B cell (primary cell): ENCODE measurements around the gene HIP1.
"Not testable (repeated sequence)": the region's sequence is repeated elsewhere in the genome, so short reads cannot be mapped to it uniquely, and the experiment has no call there.

ENCODE experiments used
- CTCF ChIP-seq: fragments of 200-600 bp; IDR thresholded peaks from one replicate; pipeline ENCODE4 v1.8.0; 2022; ENCODE audit warnings: antibody characterized with exemption, mild to moderate bottlenecking
- EZH2 ChIP-seq: IDR thresholded peaks from 2 replicates; pipeline ENCODE4 v1.6.1; 2012; ENCODE audit warnings: borderline replicate concordance, low read depth, mild to moderate bottlenecking, moderate library complexity, low read length; ENCODE audit not compliant: insufficient read depth, poor library complexity, severe bottlenecking

- not testable (repeated sequence) for TF ChIP-seq EZH2, CTCF
Observed at GRCh38 chr7:75485355-75485978, 253.3 kb downstream of the HIP1 start.
